OCI-M2 (cell line): Measurements from ENCODE around the gene ANKRD33.

Experiments used
- DNase-seq: peaks from one replicate; lab custom pipeline; 2025; ENCODE audit not compliant: unreplicated experiment; lab: John Stamatoyannopoulos, UW

Gene ANKRD33

DNA sequence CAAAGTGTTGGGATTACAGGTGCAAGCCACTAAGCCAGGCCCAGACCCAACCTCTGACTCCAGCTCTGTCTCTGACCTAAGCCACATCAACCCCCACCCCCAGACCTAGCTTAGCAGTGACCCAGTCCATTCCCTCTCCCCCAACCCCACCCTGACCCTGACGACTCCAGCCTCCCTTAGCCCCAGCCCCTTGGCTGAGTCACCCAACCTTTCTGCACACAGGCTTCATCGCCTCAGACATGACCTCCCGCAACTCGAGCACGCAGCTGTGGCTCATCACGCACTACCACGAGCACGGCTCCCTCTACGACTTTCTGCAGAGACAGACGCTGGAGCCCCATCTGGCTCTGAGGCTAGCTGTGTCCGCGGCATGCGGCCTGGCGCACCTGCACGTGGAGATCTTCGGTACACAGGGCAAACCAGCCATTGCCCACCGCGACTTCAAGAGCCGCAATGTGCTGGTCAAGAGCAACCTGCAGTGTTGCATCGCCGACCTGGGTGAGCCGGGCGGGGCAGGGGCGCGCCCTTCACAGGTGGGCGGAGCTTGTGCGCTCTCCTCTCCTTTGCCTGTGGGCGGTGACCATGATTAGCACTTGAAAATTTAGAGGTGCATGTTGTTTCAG lies 27.2 kb downstream of the ANKRD33 start:
- DNase-seq = no peak

DNA sequence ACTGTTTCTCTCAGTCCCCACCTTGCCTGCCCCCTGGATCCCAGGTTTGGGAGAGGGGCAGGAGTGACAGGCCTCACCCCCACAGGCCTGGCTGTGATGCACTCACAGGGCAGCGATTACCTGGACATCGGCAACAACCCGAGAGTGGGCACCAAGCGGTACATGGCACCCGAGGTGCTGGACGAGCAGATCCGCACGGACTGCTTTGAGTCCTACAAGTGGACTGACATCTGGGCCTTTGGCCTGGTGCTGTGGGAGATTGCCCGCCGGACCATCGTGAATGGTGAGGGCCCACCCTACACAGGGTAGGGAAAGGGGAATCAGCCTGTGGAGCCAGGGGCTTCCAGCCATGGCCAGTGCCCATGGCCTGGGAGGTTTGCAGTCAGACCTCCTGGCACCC lies 28.0 kb downstream of the ANKRD33 start:
- no peak for DNase-seq

DNA sequence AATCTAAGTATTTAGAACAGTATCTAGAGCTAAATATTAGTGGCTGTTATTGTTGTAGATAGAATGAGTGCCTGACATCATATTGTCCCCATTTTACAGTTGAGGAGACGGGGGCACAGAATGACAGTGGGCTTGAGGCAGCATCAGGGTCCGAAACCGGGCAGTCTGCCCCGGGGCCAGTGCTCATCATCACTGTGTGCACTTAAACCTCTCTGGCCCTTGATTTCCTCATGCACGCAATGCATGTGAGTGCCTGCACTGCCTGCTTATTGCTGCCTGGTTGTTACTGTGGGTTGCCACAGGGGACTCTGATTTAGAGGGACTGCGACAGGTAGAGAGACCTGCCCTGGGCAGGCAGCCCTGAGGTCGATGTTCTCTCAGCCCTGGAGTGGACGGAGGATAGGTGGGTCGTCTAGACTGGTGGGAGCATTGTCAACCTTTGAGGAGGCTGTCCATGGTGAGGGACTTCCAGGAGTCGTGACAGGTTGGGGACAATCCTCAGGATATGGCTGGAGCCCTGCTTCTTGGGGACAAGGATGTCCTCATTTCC lies 29.2 kb downstream of the ANKRD33 start:
- DNase-seq = no peak

DNA sequence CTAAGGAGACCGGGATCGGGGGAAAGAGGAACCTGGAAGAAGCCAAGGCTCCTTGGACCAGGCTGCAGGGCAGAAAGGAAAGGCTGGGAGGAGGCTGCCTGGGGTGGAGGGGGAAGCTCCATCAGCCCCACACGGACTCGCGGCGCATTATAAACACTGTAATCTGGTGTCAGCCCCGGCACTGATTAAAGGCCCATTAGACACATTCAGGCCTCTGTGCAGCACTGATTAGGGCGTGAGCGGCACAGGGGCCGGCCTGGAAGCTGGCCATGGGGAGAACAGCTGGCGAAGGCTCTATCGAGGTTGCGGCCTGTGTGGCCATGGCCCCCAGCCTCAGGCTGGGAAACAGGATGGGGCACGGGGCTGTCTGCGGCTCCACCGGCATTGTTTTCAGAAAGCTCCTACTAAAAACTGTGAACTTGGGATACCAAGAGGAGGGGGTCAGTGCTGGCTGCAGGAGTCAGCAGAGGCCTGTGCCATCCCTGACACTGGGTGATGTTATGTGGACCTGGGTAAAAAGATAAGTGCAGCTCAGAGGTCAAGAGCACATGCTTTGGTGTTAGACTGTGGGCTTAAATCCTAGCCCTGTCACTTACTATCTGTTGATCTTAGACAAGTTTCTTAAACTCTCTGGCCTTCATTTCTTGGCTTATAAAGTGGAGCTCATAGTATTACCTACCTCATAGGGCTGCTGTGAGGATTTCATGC lies 30.0 kb downstream of the ANKRD33 start:
- no peak for DNase-seq

DNA sequence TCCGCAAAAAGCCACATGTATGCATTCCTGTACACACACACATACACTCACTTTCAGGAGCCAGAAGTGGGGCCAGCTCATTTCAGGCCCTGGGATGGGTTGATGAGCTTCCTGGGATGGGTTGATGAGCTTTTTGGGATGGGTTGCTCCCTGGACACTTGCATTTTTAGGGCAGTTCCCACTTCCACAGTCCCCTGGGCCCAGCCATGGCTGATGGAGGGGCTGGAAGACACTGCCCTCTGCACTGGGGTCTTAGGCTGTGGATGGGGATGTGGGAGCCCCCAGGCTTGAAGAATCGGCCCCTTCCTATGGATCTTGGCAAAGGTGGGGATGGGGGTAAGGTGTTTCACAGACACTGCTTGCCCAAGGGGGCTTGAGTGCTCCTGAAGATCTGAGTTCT lies 32.1 kb downstream of the ANKRD33 start:
- no peak for DNase-seq

DNA sequence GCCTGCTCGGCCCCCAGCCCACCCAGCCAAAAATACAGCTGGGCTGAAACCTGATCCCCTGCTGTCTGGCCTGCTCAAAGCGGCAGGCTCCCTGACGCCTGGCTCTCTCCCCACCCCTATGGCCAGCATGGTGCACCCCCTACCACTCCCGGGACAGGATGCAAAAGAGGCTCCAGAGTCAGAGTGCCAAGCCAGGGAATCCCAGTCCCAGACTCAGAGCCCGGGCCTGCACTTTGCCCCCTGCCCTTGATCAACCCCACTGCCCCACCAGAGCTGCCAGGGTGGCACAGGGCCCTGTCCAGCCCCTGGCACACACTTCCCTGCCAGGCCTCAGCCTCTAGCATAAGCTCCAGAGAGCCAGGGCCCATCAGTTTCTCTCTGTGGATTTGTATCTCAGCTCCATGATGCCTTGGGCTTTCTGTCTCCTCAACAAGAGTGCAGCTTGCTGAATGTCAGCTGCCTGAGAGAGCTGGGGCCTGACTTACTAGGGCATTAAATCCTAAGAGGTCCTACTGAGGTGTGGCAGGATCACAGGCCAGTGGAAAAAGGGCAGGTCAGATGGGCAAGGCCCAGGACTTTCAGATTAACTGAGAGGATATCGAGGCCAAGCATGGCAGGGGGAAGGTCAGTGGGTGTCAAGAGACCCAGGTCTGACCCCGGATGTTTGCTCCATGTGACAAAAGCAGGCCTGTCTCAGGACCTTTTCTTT lies 33.3 kb downstream of the ANKRD33 start:
- no peak for DNase-seq

DNA sequence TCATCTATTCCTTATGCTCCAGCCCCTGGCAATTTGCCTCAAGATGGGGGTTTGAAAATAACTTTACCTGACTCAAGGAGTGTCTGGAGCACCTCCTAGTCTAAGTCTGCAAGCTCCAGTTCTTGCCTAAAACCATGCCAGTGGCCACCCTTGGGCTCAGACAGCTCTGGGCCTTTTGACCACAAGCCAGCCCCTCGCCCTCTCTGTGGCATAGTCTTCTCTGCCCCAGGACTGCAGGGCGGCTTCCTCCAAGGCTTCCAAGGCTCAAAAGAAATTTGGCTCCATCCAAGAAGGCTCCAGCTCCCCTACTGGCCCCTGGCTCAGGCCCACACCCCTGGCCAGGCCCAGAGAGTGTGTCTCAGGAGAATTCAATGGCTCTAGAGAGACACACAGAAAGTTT lies 34.2 kb downstream of the ANKRD33 start:
- DNase-seq = no peak

DNA sequence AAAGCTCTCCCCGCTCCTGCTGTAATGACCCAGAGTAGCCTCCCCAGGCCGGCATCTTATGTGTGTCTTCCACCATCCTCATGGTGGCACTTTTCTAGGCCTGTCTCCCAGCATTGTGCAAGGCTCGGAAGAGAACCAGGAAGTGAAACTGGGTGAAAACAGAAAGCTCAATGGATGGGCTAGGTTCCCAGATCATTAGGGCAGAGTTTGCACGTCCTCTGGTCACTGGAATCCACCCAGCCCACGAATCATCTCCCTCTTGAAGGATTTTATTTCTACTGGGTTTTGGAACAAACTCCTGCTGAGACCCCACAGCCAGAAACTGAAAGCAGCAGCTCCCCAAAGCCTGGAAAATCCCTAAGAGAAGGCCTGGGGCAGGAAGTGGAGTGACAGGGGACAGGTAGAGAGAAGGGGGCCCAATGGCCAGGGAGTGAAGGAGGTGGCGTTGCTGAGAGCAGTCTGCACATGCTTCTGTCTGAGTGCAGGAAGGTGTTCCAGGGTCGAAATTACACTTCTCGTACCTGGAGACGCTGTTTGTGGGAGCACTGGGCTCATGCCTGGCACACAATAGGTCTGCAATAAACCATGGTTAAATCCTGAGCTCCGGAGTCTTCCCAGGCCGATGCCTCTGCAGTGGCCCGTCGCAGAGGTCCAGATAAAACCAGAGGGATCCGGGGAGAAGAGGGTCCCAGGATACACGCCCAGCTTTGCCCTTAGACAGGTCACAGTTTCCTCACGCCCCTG lies 35.0 kb downstream of the ANKRD33 start:
- DNase-seq = no peak

DNA sequence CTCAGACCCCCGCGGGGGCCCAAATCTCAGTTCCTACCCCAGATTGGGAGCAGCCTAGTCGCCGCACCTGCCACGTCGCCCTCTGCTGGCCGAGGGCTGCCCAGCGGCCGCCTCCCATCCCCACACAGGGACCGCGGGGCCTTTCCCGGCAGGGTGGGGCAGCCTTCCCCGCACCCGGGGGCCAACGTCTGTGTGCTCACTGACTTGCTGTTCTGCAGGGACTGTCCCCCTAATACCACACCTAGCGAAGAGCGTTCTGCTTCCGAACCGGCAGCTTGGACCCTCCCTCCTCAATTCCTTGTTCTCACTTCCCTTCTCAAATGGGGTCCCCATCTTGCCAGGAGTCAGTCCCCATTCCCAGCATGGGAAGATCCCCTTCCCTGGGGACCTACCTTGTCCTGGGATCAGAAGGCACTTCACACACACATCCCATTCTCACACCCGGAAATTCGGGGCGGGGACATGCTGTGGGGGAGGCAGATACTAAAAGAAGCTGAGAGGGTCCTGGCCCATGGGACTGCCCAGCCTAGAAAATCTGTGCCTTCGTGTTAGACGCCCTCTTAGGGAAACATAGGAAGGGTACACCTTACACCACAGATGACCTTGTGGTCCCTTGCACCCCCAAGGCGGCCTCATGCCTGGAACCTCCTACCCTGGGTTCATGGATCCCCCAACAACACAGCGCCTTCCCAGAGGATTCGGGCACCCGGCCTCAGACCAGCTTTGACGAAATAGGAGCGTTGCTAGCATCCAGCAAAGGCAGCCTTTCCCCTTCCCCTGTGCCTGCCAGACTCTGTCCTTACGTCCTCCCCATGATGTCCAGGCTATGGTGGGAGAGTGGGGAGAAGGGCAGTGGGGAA lies 35.8 kb downstream of the ANKRD33 start:
- DNase-seq = no peak

DNA sequence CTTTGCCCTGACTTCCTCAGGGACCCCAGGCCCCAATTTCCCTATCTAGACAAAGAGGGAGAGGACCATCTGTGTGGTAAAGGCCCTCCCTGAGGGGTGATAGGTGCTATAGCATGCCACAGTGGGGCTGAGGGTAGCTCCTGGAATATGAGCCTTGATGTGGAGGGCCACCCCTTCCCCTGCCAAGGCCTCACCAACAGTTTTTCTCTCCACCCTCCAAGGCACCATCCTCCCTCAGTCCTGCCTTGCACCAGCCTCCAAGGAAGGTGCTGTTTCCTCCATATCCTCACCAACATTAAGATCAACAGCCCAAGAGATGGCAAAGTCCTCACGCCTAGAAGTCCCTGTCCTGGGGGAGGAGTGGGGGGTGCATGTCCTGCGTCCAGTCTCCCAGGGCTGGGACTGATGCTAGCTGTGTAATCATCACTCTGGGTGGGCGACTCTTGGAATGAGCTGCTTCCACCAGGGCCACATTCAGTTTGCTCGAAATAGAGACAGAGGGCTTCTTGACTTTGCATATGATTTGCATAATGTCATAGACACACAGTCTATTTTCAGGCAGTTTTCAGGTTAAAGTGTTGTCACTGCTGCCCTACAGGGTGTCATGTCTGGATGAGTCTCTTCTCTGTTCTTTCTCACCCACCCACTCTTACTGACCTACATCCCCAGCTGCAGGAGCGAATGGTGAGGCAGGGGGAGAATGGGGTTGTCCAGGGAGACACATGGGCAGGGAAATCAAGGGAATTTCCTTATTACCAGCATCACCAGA lies 36.8 kb downstream of the ANKRD33 start:
- no peak for DNase-seq

DNA sequence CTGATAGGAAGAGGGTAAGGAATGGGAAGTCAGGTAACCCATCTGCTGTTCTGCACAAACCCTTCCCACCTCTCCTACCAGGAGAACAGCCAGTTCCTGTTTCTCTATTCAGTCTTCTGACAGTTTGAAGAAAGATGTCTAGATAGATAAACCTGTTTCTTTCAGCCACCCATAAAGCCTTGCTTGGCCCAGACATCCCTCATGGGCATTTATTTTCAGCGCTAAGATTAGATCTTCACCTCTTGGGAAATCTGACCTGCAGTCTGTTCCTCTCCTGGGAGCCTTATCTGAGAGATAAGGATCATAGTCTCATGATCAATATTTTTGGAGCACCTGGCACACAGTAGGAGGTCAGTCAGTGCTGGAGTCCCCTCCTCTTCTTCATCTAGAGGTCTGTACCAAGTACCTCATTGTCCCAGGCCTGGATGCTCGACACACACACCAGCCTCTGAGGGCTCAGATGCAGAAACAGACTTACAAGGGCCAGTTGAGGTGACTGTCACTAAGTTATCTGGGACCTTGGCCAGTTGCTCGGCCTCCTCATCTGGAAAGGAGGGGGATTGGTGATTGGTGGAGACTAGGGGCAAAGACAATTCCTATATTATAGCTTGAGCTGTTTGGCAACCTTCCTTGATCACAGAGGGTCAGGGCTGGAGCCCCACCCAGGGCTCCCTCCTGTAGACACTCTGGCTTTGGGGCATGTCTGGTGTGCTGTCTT lies 37.6 kb downstream of the ANKRD33 start:
- no peak for DNase-seq

DNA sequence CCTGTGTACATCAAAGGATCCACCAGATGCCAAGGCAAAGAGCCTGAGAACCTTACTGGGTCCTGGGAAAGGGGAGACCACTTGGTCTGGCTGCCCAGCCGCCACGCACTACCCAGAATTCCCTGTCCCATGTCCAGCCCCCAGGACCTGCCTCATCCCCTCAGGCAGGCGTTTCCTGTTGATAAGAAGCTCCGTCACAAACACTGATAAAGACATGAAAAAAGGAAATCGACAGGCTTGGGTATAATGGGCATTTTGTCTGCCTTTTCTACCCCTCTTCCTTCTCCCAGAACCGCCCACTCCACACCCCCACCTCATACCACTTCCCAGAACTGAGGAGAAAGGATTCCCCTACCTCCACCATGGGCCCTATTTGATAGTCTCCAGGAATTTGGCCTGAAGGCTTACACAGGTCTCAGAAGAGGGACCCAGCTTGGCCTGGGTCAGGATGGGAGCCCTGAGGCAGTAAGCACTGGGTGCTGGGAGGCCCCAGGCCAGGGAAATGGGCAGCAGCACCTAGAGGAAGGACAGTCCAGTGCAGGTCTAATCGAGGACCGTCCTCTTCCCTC lies 38.2 kb downstream of the ANKRD33 start:
- DNase-seq = no peak

DNA sequence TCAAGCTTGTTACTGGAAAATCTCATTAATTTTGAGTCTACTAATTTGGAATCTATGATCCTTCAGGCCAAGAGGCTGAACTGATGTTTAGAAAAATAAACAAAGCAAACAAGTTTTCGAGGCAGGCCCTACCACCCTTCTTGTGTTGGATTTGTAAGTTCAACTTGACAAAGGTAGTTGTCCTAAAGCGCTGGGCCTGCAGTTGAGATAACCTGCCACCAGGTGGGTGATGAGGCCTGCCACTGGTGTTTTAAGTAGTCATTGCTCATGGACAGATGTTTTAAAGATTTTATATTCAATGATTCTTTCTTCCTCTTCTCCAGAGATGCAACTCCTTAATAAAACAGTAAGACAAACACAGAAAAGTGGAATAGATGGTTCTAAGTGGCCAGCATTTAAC lies 38.8 kb downstream of the ANKRD33 start:
- DNase-seq = no peak

DNA sequence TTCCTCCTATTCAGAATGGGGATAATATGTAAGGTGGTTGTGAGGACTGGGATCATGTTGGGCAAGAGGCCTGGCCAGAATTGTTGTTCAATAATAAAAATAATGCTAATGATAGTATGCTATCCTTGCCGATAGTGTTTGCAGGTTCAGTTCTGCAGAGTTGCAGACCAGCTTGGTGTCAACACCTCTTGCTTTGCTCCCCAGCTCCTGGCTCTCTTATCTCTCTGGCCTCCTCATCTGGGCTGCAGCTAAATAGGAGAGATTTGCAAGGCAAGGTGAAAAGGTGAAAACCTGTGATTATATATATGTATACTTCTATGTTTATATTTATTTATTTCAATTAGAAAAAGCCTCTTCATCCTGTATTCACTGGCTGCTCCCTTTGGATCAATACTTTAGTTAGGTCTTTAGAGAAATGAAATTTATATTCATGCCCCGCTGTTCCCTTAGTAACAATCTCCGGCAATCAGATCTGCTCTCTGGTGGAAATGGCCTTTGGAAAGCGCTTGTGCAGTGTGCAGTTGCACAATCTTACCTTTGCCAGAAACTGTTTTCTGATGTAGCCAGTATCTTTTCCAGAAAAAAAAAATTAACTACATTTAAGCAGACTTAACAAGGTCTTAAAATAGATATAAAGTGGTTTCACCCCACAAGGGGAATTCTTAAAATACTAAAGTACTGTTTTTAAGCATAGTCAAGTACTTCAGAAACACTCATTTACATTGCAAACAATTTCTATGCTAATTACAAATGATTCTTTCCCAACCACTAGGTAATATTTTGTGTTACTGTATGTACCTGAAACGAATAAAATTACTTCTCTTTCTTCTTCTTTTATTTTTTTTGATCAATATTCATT lies 44.5 kb downstream of the ANKRD33 start:
- DNase-seq = no peak

DNA sequence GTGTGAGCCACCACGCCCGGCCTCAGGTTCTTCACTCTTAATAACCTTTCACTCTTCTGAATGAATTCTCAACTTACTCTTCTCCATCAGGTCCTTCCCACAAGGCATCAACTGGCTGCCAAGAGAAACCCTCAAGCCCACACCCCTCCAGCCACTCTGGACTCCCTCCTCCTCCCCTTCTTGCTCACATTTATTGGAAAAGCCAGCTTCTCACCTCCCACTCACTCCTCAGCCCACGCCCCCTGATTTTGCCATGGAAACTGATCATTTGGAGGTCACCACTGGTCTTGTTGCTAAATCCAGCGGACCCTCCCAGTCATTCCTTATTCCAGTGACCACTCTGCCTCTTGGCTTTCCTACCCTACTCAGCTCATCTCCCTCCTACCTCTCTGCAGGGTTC lies 46.2 kb downstream of the ANKRD33 start:
- DNase-seq = no peak

DNA sequence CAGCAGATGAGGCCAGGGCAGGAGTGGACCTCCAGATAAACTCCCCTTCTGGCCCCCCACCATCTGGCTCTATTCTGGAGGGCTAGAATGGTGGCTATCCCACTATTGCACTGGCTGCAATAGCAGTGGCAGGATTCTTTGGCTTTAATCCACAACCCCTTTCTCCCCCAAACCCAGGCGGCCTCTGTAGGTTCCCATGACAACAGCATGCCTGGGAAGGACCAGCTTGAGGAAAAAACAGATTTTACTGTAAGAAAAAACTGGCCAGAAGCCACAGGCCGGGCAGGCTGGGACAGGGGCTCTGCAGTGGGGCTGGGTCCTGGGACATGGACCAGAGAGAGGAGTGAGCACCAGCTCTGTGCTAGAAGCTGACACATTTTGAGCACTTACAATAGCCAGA lies 50.0 kb downstream of the ANKRD33 start:
- no peak for DNase-seq

DNA sequence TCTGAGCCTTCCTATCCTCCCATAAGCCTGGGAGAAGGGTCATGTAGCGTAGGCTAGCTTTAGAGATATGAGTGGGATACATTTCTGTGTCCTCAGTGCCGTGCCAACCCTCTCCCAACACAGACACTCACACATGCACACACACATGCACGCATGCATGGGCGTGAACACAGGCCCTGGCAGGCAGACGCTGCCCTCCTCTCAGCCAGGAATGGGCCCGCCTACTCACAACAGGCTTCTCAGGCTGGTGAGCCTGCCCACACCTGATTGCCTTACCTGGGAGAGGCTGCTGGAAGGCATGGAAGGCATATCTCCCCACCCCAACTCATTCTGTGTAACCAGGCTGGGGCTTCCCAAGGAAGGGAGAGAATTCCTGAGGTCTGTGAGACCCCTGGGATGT lies 50.8 kb downstream of the ANKRD33 start:
- DNase-seq = no peak
